Vagina (tissue), 2 donors: ENCODE data around the gene BEX5. TPM values are rescaled to one million over a fixed set of nuclear protein-coding genes. Genes with fewer than 3 reads are reported as not detected.
"Not testable (repeated sequence)": the region's sequence is repeated elsewhere in the genome, so short reads cannot be mapped to it uniquely, and the experiment has no call there.

Source experiments
- DNase-seq, 2 donors: peaks; one replicate each; pipeline ENCODE4 v3.0.0-alpha.2; 2017; ENCODE audit errors: extremely low spot score in 2 of 2
- H3K27ac ChIP-seq: fragments of 200-600 bp; sonication (generic); one replicate; pipeline ENCODE4 v1.5.1; 2019
- H3K27me3 ChIP-seq: fragments of 200-600 bp; sonication (generic); one replicate; pipeline ENCODE4 v1.5.1; 2019
- H3K36me3 ChIP-seq, 2 donors: fragments of 200-600 bp; sonication (generic); one replicate each; pipeline ENCODE4 v1.5.1; 2017 to 2019
- H3K4me1 ChIP-seq: fragments of 200-600 bp; sonication (generic); one replicate; pipeline ENCODE4 v1.5.1; 2019
- H3K4me3 ChIP-seq, 2 donors: fragments of 200-600 bp; sonication (generic); 1 replicate in 1 of 2; 2 replicates in 1 of 2; pipeline ENCODE4 v1.5.1; 2016 to 2019
- H3K9me3 ChIP-seq: fragments of 200-600 bp; sonication (generic); one replicate; pipeline ENCODE4 v1.5.1; 2019
- CTCF ChIP-seq, 3 experiments: fragments of 450-650 bp in 2 of 3; fragments of 200-600 bp in 1 of 3; sonication (generic) in 1 of 3; IDR thresholded peaks; one replicate each; pipeline ENCODE4 v1.5.1; 2017 to 2019; ENCODE audit warnings: antibody characterized with exemption in 3 of 3, mild to moderate bottlenecking in 2 of 3, moderate library complexity in 2 of 3
- POLR2A ChIP-seq, 2 donors: fragments of 450-650 bp; IDR thresholded peaks; one replicate each; pipeline ENCODE4 v1.6.1; 2017; ENCODE audit warnings: antibody characterized with exemption in 2 of 2, mild to moderate bottlenecking in 2 of 2, moderate library complexity in 2 of 2
- POLR2AphosphoS5 ChIP-seq, 2 donors: sonication (generic); formaldehyde crosslinking; IDR thresholded peaks; one replicate each; pipeline ENCODE4 v1.9.0; 2017; ENCODE audit warnings: antibody characterized with exemption in 2 of 2, mild to moderate bottlenecking in 2 of 2, low read depth in 1 of 2; ENCODE audit not compliant: insufficient read depth in 1 of 2
- intact Hi-C: fragments of 100-400 bp; cut with DNase I; formaldehyde crosslinking; loops from one replicate; pipeline ENCODE4 v1.15.1; 2023
- total RNA-seq: library from RNA; depleted of rRNA; stranded (reverse); fragments of >200 nt; gene quantifications from one replicate; pipeline ENCODE4 v1.2.3, GENCODE V29; 2016

Gene BEX5
- not detected for total RNA-seq

- Histone ChIP-seq H3K36me3 (no peaks in the 10 kb centered on the region), H3K4me3 (peak within 1 kb of the TSS; percentile 42 to 45), H3K4me1 (no peaks in the 10 kb centered on the region), H3K9me3 (no peaks in the 10 kb centered on the region), H3K27me3 (no peaks in the 10 kb centered on the region), H3K27ac (peak within 1 kb of the TSS; percentile 48)
- intact Hi-C loops = no loop called here
- no peak for DNase-seq
- TF ChIP-seq POLR2A (IDR thresholded peaks at IDR 0.05) (no peak), POLR2AphosphoS5 (IDR thresholded peaks at IDR 0.05; ENCODE audit: insufficient read depth in 1 of 2, low read depth in 1 of 2) (peak in 1 of 2 donors; percentile 74)
Observed at GRCh38 chrX:102155806-102156179, at the start of gene BEX5. BEX5 (minus strand) TSS chrX:102155977; CDS start chrX:102154265, 1,712 bp downstream.

GRCh38 chrX:102185967-102186720, 30.4 kb upstream of the BEX5 start:
- DNase-seq = no peak
- Histone ChIP-seq H3K4me3 (no peak overlapping the region), H3K27ac (no peak overlapping the region), H3K4me1 (no peaks in the 10 kb centered on the region), H3K36me3 (no peaks in the 10 kb centered on the region), H3K27me3 (no peaks in the 10 kb centered on the region), H3K9me3 (no peaks in the 10 kb centered on the region)
- intact Hi-C loops = no loop called here
- no peak for TF ChIP-seq CTCF (IDR thresholded peaks at IDR 0.05)
- TF ChIP-seq POLR2AphosphoS5 (IDR thresholded peaks at IDR 0.05; ENCODE audit: insufficient read depth in 1 of 2, low read depth in 1 of 2) = no peak
- no peak for TF ChIP-seq POLR2A (IDR thresholded peaks at IDR 0.05)

GRCh38 chrX:102154900-102155805, 624 bp downstream of the BEX5 start:
- intact Hi-C loops = no loop called here
- peak overlapping the region; percentile 48 for H3K27ac ChIP-seq
- H3K36me3 ChIP-seq = no peaks in the 10 kb centered on the region
- H3K9me3 ChIP-seq = no peaks in the 10 kb centered on the region
- H3K4me1 ChIP-seq = no peaks in the 10 kb centered on the region
- DNase-seq = no peak
- peak overlapping the region; percentile 42 to 45 for H3K4me3 ChIP-seq
- no peak for TF ChIP-seq POLR2A (IDR thresholded peaks at IDR 0.05)
- TF ChIP-seq POLR2AphosphoS5 (IDR thresholded peaks at IDR 0.05; ENCODE audit: insufficient read depth in 1 of 2, low read depth in 1 of 2) = no peak
- no peak for TF ChIP-seq CTCF (IDR thresholded peaks at IDR 0.05)
- H3K27me3 ChIP-seq = no peaks in the 10 kb centered on the region

GRCh38 chrX:102154218-102154860, 1.4 kb downstream of the BEX5 start:
- TF ChIP-seq POLR2AphosphoS5 (IDR thresholded peaks at IDR 0.05; ENCODE audit: insufficient read depth in 1 of 2, low read depth in 1 of 2) (no peak), POLR2A (IDR thresholded peaks at IDR 0.05) (no peak), CTCF (IDR thresholded peaks at IDR 0.05) (no peak)
- intact Hi-C loops = no loop called here
- Histone ChIP-seq H3K27me3 (no peaks in the 10 kb centered on the region), H3K36me3 (no peaks in the 10 kb centered on the region), H3K9me3 (no peaks in the 10 kb centered on the region), H3K4me3 (peak overlapping the region in 1 of 2 donors; percentile 42), H3K4me1 (no peaks in the 10 kb centered on the region), H3K27ac (no peak overlapping the region)
- DNase-seq = no peak

GRCh38 chrX:102142274-102142673, 13.5 kb downstream of the BEX5 start, which contains the start of gene TCEAL6:
TCEAL6 (minus strand) TSS chrX:102142481.
- DNase-seq, intact Hi-C loops, H3K9me3 ChIP-seq, H3K27me3 ChIP-seq, H3K4me3 ChIP-seq, H3K27ac ChIP-seq, H3K4me1 ChIP-seq, H3K36me3 ChIP-seq: not testable (repeated sequence)

GRCh38 chrX:102141631-102142030, 14.1 kb downstream of the BEX5 start:
- H3K36me3 ChIP-seq, H3K27ac ChIP-seq, H3K27me3 ChIP-seq, DNase-seq, H3K4me3 ChIP-seq, H3K4me1 ChIP-seq, H3K9me3 ChIP-seq, intact Hi-C loops: not testable (repeated sequence)

GRCh38 chrX:102140876-102141275, 14.9 kb downstream of the BEX5 start:
- DNase-seq, H3K36me3 ChIP-seq, H3K4me1 ChIP-seq, H3K9me3 ChIP-seq, H3K27me3 ChIP-seq, intact Hi-C loops, H3K4me3 ChIP-seq, H3K27ac ChIP-seq: not testable (repeated sequence)
